OCI-LY7 (cell line): ENCODE data around the gene GNB4. TPM values are rescaled to one million over a fixed set of nuclear protein-coding genes. Genes with fewer than 3 reads are reported as not detected.

Source experiments
- BruUV-seq: library from RNA; stranded (reverse); fragments of 400-500 nt; replicated peaks from 2 replicates; lab custom pipeline; 2021; lab: Mats Ljungman, UMichigan
- CTCF ChIA-PET: fragments of 300-600 bp; sonication (Branson Sonifier 250); formaldehyde crosslinking; loops from one replicate; lab custom pipeline; 2022; ENCODE audit warnings: antibody characterized with exemption; ENCODE audit not compliant: unreplicated experiment; lab: Charles Lee
- POLR2A ChIA-PET: fragments of 300-600 bp; sonication (Branson Sonifier 250); formaldehyde crosslinking; loops from one replicate; lab custom pipeline; 2022; ENCODE audit warnings: antibody characterized with exemption; lab: Charles Lee
- DNase-seq: peaks from one replicate; pipeline ENCODE4 v3.0.0-alpha.2; 2015; ENCODE audit warnings: low spot score
- H2AFZ ChIP-seq: fragments of 200-600 bp; sonication (generic), shearing (Covaris generic); 2 replicates; pipeline ENCODE4 v1.6.1; 2014; ENCODE audit warnings: mild to moderate bottlenecking, antibody characterized with exemption, low read length, moderate library complexity
- H3K27ac ChIP-seq: fragments of 200-600 bp; sonication (generic); 2 replicates; pipeline ENCODE4 v1.5.1; 2014; ENCODE audit warnings: mixed run types, low read depth, mild to moderate bottlenecking, moderate library complexity, low read length, inconsistent platforms; ENCODE audit not compliant: poor library complexity, severe bottlenecking
- H3K36me3 ChIP-seq: fragments of 200-600 bp; sonication (generic); 2 replicates; pipeline ENCODE4 v1.6.1; 2014; ENCODE audit warnings: mild to moderate bottlenecking, antibody characterized with exemption, low read length, moderate library complexity, mixed read lengths; ENCODE audit not compliant: insufficient read depth
- H3K4me1 ChIP-seq: fragments of 200-600 bp; sonication (generic); 2 replicates; pipeline ENCODE4 v1.5.1; 2014; ENCODE audit warnings: mild to moderate bottlenecking, low read length; ENCODE audit not compliant: insufficient read depth, poor library complexity, severe bottlenecking
- H3K4me2 ChIP-seq: fragments of 200-600 bp; sonication (generic); 2 replicates; pipeline ENCODE4 v1.6.1; 2014; ENCODE audit warnings: mild to moderate bottlenecking, low read length
- H3K4me3 ChIP-seq: fragments of 200-600 bp; sonication (generic); 2 replicates; pipeline ENCODE4 v1.5.1; 2014; ENCODE audit warnings: mild to moderate bottlenecking, low read depth, low read length; ENCODE audit not compliant: poor library complexity, severe bottlenecking
- H3K79me2 ChIP-seq: fragments of 200-600 bp; sonication (generic); 2 replicates; pipeline ENCODE4 v1.6.1; 2016; ENCODE audit warnings: low read depth, mild to moderate bottlenecking, low read length, moderate library complexity, mixed read lengths; ENCODE audit not compliant: insufficient read depth
- H3K9me2 ChIP-seq: fragments of 200-600 bp; sonication (generic); 2 replicates; pipeline ENCODE4 v1.6.1; 2016; ENCODE audit warnings: mild to moderate bottlenecking, low read length, mixed read lengths; ENCODE audit not compliant: insufficient read depth
- H3K9me3 ChIP-seq: fragments of 200-600 bp; sonication (generic); 2 replicates; pipeline ENCODE4 v1.6.1; 2014; ENCODE audit warnings: mild to moderate bottlenecking, mixed run types, low read length, mixed read lengths
- H4K20me1 ChIP-seq: fragments of 200-600 bp; sonication (generic); 2 replicates; pipeline ENCODE4 v1.6.1; 2014; ENCODE audit warnings: mild to moderate bottlenecking, antibody characterized with exemption, low read length, moderate library complexity, mixed read lengths; ENCODE audit not compliant: insufficient read depth
- EZH2phosphoT487 ChIP-seq: fragments of 200-600 bp; sonication (generic); IDR thresholded peaks from 2 replicates; pipeline ENCODE4 v1.6.1; 2018; ENCODE audit warnings: low read depth, borderline replicate concordance, mild to moderate bottlenecking, mixed run types, antibody characterized with exemption, low read length, moderate library complexity, mixed read lengths
- intact Hi-C: fragments of 100-400 bp; cut with micrococcal nuclease; formaldehyde crosslinking; loops from one replicate; pipeline ENCODE4 v1.10.0; 2022; ENCODE audit not compliant: unreplicated experiment
- total RNA-seq, 2 experiments: library from RNA; depleted of rRNA in 1 of 2; stranded (reverse); fragments of >200 nt in 1 of 2; shearing (Covaris generic) in 1 of 2; gene quantifications; 2 replicates each; pipeline ENCODE4 v1.2.3, GENCODE V29; 2014 to 2022
- TF ChIP-seq, protein P1 (sequence below): fragments of 200-600 bp; sonication (generic); conservative IDR thresholded peaks from 2 replicates; pipeline ENCODE4 v1.5.1; 2014; ENCODE audit warnings: mild to moderate bottlenecking, antibody characterized with exemption, low read length, moderate library complexity, mixed read lengths

GNB4 gene
- total RNA-seq, 2 experiments from 2014 or later = 3.7 to 9.5 TPM

DNA sequence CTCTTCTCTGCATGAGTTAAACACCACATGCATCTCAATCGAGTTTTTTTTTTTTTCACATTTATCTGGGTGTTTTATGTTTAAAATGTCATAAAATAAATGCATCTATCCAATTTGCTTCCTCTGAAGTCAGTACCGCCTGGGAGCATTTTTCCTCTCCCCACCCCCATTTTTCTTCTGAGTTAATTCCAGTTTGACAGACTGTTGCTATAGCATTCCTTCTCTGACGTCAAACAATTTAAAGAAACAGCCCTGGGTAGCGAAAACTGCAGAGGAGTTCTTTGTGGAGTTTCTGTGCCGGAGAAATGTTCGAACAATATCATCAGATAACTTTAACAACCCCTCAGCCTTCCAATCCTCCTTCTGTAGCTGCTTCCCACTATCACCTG is 900 bp upstream of the GNB4 start:
- DNase-seq = no peak
- H3K27ac ChIP-seq = no peak overlapping the region
- POLR2A ChIA-PET = interaction anchor here (1.5 to 3.3 kb wide), 2 partner anchors 11 to 14 kb away, joined by 6 to 18 read pairs; no protein-coding TSS in a partner anchor
- no peaks in the 10 kb centered on the region for H3K79me2 ChIP-seq
- CTCF ChIA-PET = no interaction called here
- peak overlapping the region; percentile 82; the same call in 1 of the 2 replicates for H2AFZ ChIP-seq
- intact Hi-C loops = no loop called here
- peak overlapping the region; percentile 69 for H3K4me3 ChIP-seq
- no peak for TF ChIP-seq EZH2phosphoT487
- TF ChIP-seq, protein P1, sequence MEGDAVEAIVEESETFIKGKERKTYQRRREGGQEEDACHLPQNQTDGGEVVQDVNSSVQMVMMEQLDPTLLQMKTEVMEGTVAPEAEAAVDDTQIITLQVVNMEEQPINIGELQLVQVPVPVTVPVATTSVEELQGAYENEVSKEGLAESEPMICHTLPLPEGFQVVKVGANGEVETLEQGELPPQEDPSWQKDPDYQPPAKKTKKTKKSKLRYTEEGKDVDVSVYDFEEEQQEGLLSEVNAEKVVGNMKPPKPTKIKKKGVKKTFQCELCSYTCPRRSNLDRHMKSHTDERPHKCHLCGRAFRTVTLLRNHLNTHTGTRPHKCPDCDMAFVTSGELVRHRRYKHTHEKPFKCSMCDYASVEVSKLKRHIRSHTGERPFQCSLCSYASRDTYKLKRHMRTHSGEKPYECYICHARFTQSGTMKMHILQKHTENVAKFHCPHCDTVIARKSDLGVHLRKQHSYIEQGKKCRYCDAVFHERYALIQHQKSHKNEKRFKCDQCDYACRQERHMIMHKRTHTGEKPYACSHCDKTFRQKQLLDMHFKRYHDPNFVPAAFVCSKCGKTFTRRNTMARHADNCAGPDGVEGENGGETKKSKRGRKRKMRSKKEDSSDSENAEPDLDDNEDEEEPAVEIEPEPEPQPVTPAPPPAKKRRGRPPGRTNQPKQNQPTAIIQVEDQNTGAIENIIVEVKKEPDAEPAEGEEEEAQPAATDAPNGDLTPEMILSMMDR = no peak
- no TSS peak for BruUV-seq
- H3K9me2 ChIP-seq = no peaks in the 10 kb centered on the region
- no peaks in the 10 kb centered on the region for H4K20me1 ChIP-seq
- no peaks in the 10 kb centered on the region for H3K9me3 ChIP-seq
- no peaks in the 10 kb centered on the region for H3K36me3 ChIP-seq
- H3K4me1 ChIP-seq = peaks cover 14% of the 10 kb centered on the region
- H3K4me2 ChIP-seq = peak overlapping the region; percentile 77

DNA sequence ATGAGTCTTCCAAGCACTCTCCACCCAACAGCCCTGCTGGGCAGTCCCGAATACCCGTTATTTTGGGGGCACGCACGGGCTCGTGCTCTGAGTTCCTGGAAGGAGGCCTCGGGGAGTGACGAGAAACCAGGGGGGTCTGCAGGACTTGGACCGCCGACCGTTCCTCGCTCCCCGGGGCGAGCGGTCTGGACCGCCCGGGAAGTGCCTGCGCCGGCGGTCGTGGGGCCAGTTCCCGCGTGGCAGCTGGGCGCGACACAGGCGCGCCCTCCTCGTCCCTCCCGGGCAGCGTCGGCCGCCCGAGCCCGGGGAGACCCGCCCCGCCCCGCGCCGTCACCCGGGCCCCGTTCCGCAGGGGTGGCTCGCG is 387 bp downstream of the GNB4 start:
- ChIA-PET POLR2A (interaction anchor here (0.7 to 3.3 kb wide), 2 partner anchors 12 to 23 kb away, joined by 3 to 18 read pairs; no protein-coding TSS in a partner anchor), CTCF (no interaction called here)
- TF ChIP-seq EZH2phosphoT487 = no peak
- TF ChIP-seq, protein P1 = no peak
- Histone ChIP-seq H3K4me3 (peak overlapping the region; percentile 69), H3K4me1 (peaks cover 14% of the 10 kb centered on the region), H2AFZ (peak overlapping the region; percentile 61; the same call in 1 of the 2 replicates), H3K27ac (no peak overlapping the region), H3K36me3 (no peaks in the 10 kb centered on the region), H3K9me3 (no peaks in the 10 kb centered on the region), H4K20me1 (no peaks in the 10 kb centered on the region), H3K79me2 (no peaks in the 10 kb centered on the region), H3K9me2 (no peaks in the 10 kb centered on the region), H3K4me2 (peak overlapping the region; percentile 77)
- peak; percentile 11 for DNase-seq
- intact Hi-C loops = no loop called here
- BruUV-seq = no TSS peak

DNA sequence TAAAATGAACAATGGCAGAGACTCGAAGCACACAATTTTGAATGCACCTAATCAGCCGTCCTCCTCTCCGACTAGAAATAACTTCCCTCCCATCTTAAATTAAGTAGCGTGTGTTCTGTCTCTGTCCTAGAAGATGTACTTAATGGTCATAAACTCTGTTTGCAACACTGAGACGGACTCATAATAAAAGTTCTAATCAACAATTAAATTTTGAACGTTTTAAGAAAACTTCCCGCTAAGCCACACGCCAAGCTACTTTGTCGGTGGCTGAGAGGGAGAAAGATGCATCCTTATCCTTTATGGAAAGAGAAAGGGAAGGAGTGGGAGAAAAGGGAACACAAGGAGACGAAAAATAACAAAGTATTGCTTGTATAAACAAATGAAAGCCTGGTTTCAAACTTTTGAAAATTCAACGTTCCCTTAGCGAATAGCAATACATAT is 989 bp downstream of the GNB4 start:
- H3K36me3 ChIP-seq = no peaks in the 10 kb centered on the region
- H3K27ac ChIP-seq = no peak overlapping the region
- no TSS peak for BruUV-seq
- H3K4me1 ChIP-seq = peaks cover 14% of the 10 kb centered on the region
- CTCF ChIA-PET = no interaction called here
- POLR2A ChIA-PET = interaction anchor here (1.3 kb wide), 1 partner anchor 10 kb away, joined by 4 read pairs; no protein-coding TSS in a partner anchor
- H4K20me1 ChIP-seq = no peaks in the 10 kb centered on the region
- H3K4me2 ChIP-seq = peak overlapping the region; percentile 77
- H3K4me3 ChIP-seq = peak overlapping the region; percentile 69
- no peaks in the 10 kb centered on the region for H3K9me3 ChIP-seq
- no peaks in the 10 kb centered on the region for H3K79me2 ChIP-seq
- intact Hi-C loops = no loop called here
- no peak for TF ChIP-seq EZH2phosphoT487
- TF ChIP-seq, protein P1 = no peak
- H2AFZ ChIP-seq = peak overlapping the region; percentile 61; the same call in 1 of the 2 replicates
- no peak for DNase-seq
- no peaks in the 10 kb centered on the region for H3K9me2 ChIP-seq
